GF-D8 (cell line): Measurements from ENCODE around the gene FAM200C.
A peak's percentile ranks its signal among the peaks of the same experiment; 100 is the strongest.

Experiments
- DNase-seq: peaks from one replicate; lab custom pipeline; 2025; lab: John Stamatoyannopoulos, UW

Gene FAM200C

DNA sequence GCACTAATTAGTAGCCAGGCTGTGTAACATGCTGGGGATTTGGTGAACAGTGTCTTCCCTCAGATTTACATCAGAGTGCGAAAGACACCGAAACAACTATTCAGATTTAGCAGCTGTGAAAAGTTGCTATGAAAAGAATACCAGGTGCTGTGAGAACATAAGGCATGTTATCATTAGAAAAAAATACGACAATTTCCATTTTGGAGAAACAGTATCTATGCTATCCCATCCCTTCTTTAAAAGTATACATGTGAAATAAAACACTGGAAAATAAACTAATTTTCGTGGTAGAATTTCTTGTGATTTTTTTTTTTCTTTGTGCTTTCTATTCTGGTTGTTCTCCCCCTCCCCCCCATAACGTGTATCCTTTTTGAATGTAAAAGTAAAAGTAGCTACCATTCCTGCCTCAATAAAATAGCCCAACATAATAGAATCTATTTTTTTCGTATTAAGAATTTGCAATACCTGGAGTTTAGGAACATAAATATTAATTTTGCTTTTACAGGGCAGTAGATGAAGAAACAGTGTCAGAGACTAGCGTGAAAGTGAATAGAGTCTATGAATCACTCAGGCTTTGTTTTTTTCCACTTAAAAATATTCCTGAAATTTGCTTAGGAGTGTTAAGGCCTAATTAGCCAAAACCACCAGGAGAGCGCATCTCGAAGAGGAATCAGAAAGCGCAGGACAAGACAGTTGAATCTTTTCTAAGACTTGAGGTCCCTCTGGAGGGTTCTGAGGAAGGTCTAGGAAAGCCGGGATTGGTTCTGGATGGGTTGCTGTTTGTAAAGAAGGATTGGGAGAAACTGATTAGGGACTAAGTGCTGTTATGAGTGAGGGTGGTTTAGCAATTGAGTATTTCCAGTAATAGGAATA lies 19.8 kb upstream of the FAM200C start:
- DNase-seq: no peak

DNA sequence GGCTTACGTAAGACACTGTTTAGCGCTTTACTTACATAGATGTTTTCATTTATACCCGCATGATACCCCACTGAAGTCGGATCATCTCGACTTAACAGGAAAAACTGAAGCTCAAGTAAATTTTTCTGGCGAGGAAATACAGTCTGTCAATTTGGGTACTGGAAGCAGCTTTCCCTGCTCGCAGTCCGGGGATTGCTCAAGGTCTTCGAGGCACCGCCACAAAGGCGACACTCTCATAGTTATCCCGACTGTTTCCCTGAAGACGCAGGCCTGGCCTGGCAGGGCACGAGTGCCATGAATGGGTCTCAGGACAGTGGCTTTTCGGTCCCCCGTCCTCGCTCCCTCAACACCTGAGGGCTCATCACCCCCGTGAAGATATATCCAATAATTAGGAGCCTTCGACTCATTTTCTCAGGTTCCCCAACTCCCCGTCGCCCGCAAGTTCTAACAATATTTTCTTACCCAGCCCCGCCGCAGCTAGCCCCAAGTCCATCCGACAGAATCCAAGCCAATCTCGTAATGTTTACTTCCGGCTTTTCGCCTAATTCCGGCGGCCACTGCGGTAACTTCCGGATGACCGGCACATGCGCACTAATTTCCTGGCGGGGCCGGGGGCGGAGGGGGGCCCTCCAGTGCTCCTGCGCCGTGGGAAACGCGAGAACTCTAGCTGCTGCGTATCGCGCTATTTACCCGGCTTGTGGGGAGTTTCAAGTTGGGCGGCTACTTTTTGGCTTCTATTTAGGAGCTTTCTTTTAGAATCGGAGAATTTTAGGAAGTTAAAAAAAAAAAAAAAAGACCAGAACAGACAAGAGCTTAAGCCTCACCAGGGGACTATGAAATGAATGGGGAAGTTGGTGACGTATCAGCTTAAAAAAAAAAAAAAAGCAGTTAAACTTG lies 19.0 kb upstream of the FAM200C start, which contains the start of gene SLU7:
TSS of gene SLU7 (minus strand) at position 521 of the 897 bp plus-strand sequence. CDS start 3,787 bp downstream, outside the sequence.
- peak; percentile 89 for DNase-seq

DNA sequence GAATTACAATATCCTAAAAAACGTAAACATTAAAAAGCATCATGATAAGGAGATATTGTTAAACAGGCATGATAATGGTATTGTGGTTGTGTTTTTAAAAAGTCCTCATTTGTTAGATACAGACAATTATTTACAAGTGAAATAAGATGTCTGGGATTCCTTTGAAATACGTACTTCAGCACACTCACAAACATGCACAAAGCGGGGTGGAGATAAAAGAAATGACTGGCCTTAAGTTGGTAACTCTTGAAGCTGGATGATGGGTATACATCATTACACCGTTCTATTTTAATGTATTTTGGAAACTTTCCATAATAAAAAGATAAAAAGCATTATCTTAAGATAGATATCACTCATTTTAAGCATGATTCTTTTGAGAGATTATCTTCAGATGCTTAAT lies 1.0 kb downstream of the FAM200C start:
- no peak for DNase-seq

DNA sequence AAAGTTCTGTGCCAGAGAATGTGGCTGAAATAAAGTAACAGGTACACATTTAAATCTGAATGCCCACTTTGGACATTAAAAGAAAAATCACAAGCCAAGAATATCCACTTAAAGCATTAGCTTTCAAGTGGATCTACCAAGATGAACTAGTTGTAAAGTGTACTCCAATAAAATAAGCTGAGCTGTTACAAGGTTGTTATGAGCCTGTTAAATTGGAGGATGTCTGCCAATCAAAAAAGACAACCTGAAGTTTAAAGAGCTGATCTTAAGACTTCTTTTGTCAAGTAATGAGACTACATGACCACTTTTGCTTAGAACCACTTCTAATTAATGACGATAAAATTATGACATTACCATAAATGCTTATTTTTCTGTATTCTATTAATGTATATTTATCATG lies 2.4 kb downstream of the FAM200C start:
- no peak for DNase-seq

GRCh38 chr5:160395111-160395510 lies 4.7 kb downstream of the FAM200C start:
- no peak for DNase-seq

DNA sequence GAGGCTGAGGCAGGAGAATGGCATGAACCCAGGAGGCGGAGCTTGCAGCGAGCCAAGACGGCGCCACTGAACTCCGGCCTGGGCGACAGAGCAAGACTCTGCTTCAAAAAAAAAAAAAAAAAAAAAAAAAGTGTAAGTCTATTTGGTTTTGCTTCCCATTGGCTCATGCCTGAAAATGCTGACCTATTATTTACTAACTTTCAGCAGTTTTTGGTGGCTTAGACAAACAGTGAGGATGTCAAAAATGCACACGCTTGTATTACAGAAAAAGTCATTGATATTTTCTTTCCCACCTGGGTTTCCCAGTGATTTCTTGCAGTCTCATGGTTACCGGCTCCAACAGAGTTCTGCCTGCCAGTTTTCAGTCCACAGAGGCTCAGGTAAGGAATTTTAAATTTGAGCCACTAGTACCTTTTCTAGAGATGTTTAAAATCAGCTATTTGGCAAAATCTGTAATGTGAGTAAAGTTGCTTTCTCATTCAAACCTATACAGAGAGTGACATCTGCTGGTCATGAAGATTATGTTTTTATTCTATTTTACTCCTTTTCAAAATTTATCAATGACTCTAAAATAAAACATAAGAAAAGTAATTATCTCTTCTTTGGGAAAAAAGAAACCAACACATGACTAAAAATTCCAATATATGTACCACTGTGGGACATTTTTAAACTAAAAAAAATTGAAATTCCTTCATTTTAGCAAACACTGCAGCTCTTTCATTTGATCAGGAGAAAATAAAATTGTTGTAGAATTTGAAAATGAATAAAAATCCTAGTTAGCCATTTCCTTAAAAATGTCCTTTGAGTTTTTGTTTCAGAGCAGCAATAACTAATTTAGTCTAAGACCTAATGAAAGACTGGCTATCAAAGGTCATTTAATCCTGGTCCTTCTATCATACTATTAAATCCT lies 8.8 kb downstream of the FAM200C start:
- DNase-seq: peak; percentile 10

DNA sequence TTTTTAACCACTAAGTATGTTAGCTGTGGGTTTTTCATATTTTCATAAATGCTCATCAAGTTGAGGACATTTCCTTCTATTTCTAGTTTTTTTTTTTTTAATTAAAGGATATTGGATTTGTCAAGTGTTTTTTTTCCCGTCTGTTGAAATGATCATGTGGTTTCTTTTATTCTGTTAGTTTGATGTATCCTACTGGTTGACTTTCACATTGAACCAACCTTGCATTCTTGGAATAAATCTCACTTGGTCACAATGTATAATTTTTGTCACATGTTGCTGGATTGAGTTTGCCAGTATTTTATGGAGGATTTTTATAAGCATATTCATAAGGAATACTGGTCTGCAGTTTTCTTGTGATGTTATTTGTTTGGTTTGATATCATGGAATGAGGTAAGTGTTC lies 12.4 kb downstream of the FAM200C start:
- DNase-seq: no peak

- no peak for DNase-seq
These were observed 14.4 kb downstream of the FAM200C start for GRCh38 chr5:160385496-160385895.

DNA sequence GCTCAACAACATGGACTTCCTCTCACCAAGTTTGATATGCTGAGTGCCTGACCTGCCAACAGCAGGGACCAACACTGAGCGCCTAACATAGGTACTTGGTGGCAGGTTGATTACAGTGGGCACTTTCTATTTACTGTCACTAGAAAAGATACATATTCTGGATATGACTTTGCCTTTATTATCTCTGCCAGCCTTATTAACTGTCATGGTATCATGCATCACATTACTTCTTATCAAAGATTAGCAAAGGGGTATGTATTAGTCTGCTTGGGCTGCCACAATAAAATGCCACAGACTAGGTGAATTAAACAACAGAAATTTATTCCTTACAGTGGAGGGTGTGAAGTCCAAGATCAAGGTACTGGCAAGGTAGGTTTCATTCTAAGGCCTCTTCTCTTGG lies 15.2 kb downstream of the FAM200C start:
- DNase-seq: no peak

- no peak for DNase-seq
These were observed 17.5 kb downstream of the FAM200C start for GRCh38 chr5:160382346-160382745.

- no peak for DNase-seq
These were observed 19.8 kb downstream of the FAM200C start for GRCh38 chr5:160380041-160380440.

DNA sequence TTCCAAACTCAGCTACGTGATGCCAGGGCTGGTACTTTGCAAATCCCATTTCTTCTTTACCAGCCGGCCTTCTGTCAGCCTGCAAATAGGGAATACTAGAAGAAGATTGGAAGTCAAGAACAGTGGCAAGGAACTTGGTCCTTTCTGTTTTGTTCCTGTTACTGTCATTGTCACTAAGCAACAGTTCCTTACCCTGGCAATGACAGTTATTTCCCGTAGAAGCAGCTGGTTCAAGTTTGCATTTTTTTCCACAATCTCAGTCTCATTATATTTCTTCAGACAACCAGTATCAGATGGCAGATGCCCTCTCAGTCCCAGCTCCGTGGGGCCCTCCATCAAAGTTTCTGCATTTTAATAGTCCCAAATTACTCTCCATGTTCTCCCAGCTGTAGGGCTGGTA lies 20.3 kb downstream of the FAM200C start:
- DNase-seq: peak; percentile 18

DNA sequence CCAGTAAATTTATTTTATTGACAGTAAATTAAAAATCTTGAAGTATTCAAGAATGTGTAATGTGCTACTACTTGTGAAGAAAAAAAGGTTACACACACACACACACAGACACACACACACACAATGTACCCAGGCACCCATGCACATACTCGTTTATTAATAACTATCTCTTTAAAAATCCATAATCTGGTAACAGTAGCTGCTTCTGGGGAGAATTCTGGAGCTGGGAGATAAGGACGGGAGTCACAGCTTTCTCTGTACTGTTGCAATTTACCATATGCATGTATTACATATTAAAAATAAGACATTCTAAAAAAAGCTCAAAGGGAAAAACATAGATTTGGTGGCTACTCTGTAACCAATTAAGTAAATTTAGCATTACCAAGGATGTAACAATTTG lies 21.5 kb downstream of the FAM200C start:
- no peak for DNase-seq

DNA sequence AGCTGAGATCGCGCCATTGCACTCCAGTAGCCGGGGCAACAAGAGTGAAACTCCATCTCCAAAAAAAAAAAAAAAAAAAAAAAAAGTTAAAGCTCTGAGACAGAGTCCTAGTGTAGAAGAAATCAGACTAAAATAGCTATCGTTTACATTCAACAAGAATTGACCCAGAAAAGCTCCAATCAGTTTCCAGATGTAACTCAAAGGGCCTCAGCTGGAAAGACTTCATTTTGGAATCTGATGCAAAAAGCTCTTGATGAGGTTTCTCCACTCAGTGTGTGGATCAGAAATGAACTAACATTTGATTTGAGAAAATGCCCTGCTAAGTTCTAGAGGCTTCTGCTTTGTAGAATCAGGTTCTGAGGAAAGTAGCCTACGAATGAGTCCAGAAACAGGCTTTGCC lies 22.2 kb downstream of the FAM200C start:
- no peak for DNase-seq

DNA sequence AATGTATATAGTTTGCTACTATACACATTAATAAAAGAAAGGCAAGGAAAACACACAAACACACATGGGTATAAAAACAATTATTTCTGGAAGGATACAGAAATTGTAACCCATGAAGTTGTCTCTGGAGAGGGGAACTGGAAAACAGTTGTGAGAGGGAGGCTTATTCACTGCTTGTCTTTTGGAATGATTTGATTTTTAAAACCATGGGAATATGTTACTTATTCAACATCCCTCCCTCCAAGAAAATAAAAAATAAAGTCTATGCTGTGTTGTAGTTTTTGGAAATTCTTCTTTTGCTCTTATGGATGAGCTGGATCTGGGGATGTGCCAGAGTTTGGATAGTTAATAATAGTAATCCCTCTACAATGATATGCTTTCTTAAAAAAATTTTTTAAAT lies 23.4 kb downstream of the FAM200C start:
- DNase-seq: no peak

DNA sequence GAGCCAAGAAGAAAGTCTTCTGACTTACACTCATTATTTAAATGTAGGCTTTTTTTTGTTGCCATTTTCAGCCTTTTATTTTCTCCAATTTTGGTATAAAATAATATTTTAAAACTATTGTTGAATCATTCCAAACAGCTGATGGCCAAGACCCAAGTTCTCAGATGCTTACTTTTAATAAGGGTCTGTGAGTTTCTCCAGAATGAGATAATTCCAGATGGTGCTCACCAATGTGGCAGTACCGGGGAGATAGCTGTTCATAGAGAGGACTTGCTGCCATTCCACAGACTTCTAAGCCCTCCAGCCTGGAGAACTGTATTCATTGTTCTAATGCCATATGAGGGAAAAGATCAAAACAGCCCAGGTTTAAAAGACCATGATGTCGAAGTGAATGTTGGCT lies 24.2 kb downstream of the FAM200C start:
- no peak for DNase-seq

- DNase-seq: no peak
These were observed 24.7 kb downstream of the FAM200C start for GRCh38 chr5:160375166-160375565.

DNA sequence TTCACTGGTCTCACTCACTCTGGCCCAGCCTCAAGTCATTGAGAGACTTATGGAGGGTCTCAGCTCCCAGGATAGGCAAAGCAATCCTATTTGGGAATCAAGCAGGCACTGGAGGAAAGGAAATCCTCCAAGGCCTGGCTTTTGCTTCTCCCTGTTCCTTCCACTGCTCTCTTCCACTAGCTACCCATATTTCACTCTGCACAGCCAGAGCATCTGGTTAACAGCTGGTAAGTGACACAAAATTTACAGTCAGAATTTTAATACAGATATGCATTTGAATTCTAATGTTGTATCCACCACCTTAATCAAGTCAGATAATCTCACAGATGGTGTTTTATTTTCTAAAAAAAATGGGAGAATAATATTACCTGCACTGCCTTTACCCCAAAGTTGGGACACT lies 28.6 kb downstream of the FAM200C start:
- no peak for DNase-seq

- DNase-seq: no peak
These were observed 29.2 kb downstream of the FAM200C start for GRCh38 chr5:160370713-160371034.

- no peak for DNase-seq
These were observed 29.7 kb downstream of the FAM200C start, which contains the start of gene C1QTNF2 for GRCh38 chr5:160369990-160370712. TSS of gene C1QTNF2 (minus strand) at chr5:160370626. CDS start at chr5:160355011, 15,615 bp downstream.

- DNase-seq: no peak
These were observed 32.0 kb downstream of the FAM200C start for GRCh38 chr5:160367885-160368284.
